ENCODE data around the gene TTC34.

The TTC34 gene

GRCh38 chr1:2625311-2625710 lies 176.2 kb downstream of the TTC34 start:
- no peak overlapping the region for H3K4me3 ChIP-seq (ENCODE audit: low read length)

GRCh38 chr1:2624735-2625300 lies 176.7 kb downstream of the TTC34 start:
- no peak for DNase-seq (ENCODE audit: low read depth)
- no peak for TF ChIP-seq CTCF (conservative IDR thresholded peaks at IDR 0.05; ENCODE audit: low read length)
- H3K4me3 ChIP-seq (ENCODE audit: low read length) = no peak overlapping the region

More at GRCh38 chr1:2625311-2625710, 176.2 kb downstream of the TTC34 start:
- no peak for DNase-seq (ENCODE audit: low read depth)
- no peak for TF ChIP-seq CTCF (conservative IDR thresholded peaks at IDR 0.05; ENCODE audit: low read length)

GRCh38 chr1:2623571-2624337 lies 177.7 kb downstream of the TTC34 start:
- no peak overlapping the region for H3K4me3 ChIP-seq (ENCODE audit: low read length)
- DNase-seq (ENCODE audit: low read depth) = no peak
- TF ChIP-seq CTCF (conservative IDR thresholded peaks at IDR 0.05; ENCODE audit: low read length) = no peak

GRCh38 chr1:2617971-2618470 lies 183.5 kb downstream of the TTC34 start:
- DNase-seq (ENCODE audit: low read depth) = no peak
- TF ChIP-seq CTCF (conservative IDR thresholded peaks at IDR 0.05; ENCODE audit: low read length) = no peak
- H3K4me3 ChIP-seq (ENCODE audit: low read length) = no peak overlapping the region

- DNase-seq (ENCODE audit: low read depth) = no peak
- TF ChIP-seq CTCF (conservative IDR thresholded peaks at IDR 0.05; ENCODE audit: low read length) = no peak
- H3K4me3 ChIP-seq (ENCODE audit: low read length) = no peak overlapping the region
These were observed 187.3 kb downstream of the TTC34 start for GRCh38 chr1:2614145-2614544.

GRCh38 chr1:2612591-2613365 lies 188.7 kb downstream of the TTC34 start:
- H3K4me3 ChIP-seq (ENCODE audit: low read length) = no peak overlapping the region
- no peak for DNase-seq (ENCODE audit: low read depth)
- no peak for TF ChIP-seq CTCF (conservative IDR thresholded peaks at IDR 0.05; ENCODE audit: low read length)
